Endothelial cell of umbilical vein (primary cell): Measurements from ENCODE around the gene SCG3. TPM values are rescaled to one million over a fixed set of nuclear protein-coding genes. Genes with fewer than 3 reads are reported as not detected.

Experiments
- BruUV-seq: library from RNA; stranded (reverse); fragments of 400-500 nt; replicated peaks from 2 replicates; lab custom pipeline; 2021; lab: Mats Ljungman, UMichigan
- CTCF ChIA-PET: fragments of 300-600, 350-600 bp; sonication (Branson Sonifier 250); formaldehyde crosslinking; loops from one replicate; lab custom pipeline; 2021; ENCODE audit warnings: antibody characterized with exemption, inconsistent platforms; lab: Charles Lee
- POLR2A ChIA-PET: fragments of 300-600, 350-600 bp; sonication (Branson Sonifier 250); formaldehyde crosslinking; loops from one replicate; lab custom pipeline; 2021; ENCODE audit warnings: antibody characterized with exemption, inconsistent platforms; lab: Charles Lee
- DNase-seq: peaks from one replicate; pipeline ENCODE4 v3.0.0-alpha.2; 2011; ENCODE audit warnings: low read depth, low spot score
- FAIRE-seq: peaks from 2 replicates; lab custom pipeline; 2011; peaks lifted over from hg19 to GRCh38; lab: Jason Lieb, UNC
- H2AFZ ChIP-seq: 2 replicates; pipeline ENCODE4 v1.6.0; 2012; ENCODE audit warnings: low read depth, low read length, control low read depth, inconsistent platforms
- H3K27ac ChIP-seq: 2 replicates; pipeline ENCODE4 v1.5.1; 2011; ENCODE audit warnings: low read depth, mild to moderate bottlenecking, control low read depth, low read length, moderate library complexity; ENCODE audit not compliant: insufficient read depth
- H3K27me3 ChIP-seq, 2 experiments: 2 replicates each; pipeline versions ENCODE4 v1.6.0 to v1.6.1; 2011; ENCODE audit warnings: low read length in 2 of 2, mixed read lengths in 1 of 2; ENCODE audit not compliant: control insufficient read depth in 2 of 2, insufficient read depth in 2 of 2
- H3K36me3 ChIP-seq, 2 experiments: 2 replicates in 1 of 2; 3 replicates in 1 of 2; pipeline ENCODE4 v1.5.1; 2011; ENCODE audit warnings: low read length in 2 of 2, mild to moderate bottlenecking in 1 of 2, moderate library complexity in 1 of 2; ENCODE audit not compliant: control insufficient read depth in 2 of 2, insufficient read depth in 2 of 2; ENCODE audit errors: extremely low read depth in 1 of 2
- H3K4me1 ChIP-seq: 3 replicates; pipeline ENCODE4 v1.5.1; 2011; ENCODE audit warnings: mild to moderate bottlenecking, low read length; ENCODE audit not compliant: control insufficient read depth, insufficient read depth; ENCODE audit errors: extremely low read depth
- H3K4me2 ChIP-seq: 2 replicates; pipeline ENCODE4 v1.6.1; 2011; ENCODE audit warnings: low read length, control low read depth, mixed read lengths; ENCODE audit not compliant: insufficient read depth
- H3K4me3 ChIP-seq, 3 experiments: fragments of 200-600 bp in 1 of 3; sonication (generic), shearing (Covaris generic) in 1 of 3; replicated peaks in 1 of 3; 2 replicates each; pipeline ENCODE4 v1.5.1; 2011 to 2016; ENCODE audit warnings: control low read depth in 3 of 3, low read length in 3 of 3, mild to moderate bottlenecking in 2 of 3, inconsistent platforms in 1 of 3, low read depth in 1 of 3, moderate library complexity in 1 of 3; ENCODE audit not compliant: insufficient read depth in 1 of 3
- H3K79me2 ChIP-seq: 2 replicates; pipeline ENCODE4 v1.6.0; 2012; ENCODE audit warnings: low read length, inconsistent platforms; ENCODE audit not compliant: control insufficient read depth, insufficient read depth
- H3K9ac ChIP-seq: replicated peaks from 2 replicates; pipeline ENCODE3; 2011; ENCODE audit warnings: low read length, control low read depth; ENCODE audit not compliant: insufficient read depth; ENCODE audit errors: extremely low read depth
- H3K9me1 ChIP-seq: replicated peaks from 3 replicates; pipeline ENCODE4 v1.6.0; 2011; ENCODE audit warnings: mild to moderate bottlenecking, low read length; ENCODE audit not compliant: control insufficient read depth, insufficient read depth; ENCODE audit errors: extremely low read depth
- H3K9me3 ChIP-seq: replicated peaks from 2 replicates; pipeline ENCODE4 v1.5.1; 2012; ENCODE audit warnings: low read length, inconsistent platforms; ENCODE audit not compliant: control insufficient read depth, insufficient read depth
- H4K20me1 ChIP-seq: replicated peaks from 2 replicates; pipeline ENCODE3; 2011; ENCODE audit warnings: mild to moderate bottlenecking, low read length; ENCODE audit not compliant: control insufficient read depth, insufficient read depth; ENCODE audit errors: extremely low read depth
- CTCF ChIP-seq, 2 donors: IDR thresholded peaks; 1 replicate in 1 of 2; 2 replicates in 1 of 2; pipeline ENCODE4 v1.5.1; 2011; ENCODE audit warnings: low read length in 2 of 2, mild to moderate bottlenecking in 2 of 2, moderate library complexity in 2 of 2, control low read depth in 1 of 2, inconsistent platforms in 1 of 2, low read depth in 1 of 2; ENCODE audit not compliant: insufficient read depth in 1 of 2; ENCODE audit errors: extremely low read depth in 1 of 2
- EZH2 ChIP-seq: IDR thresholded peaks from 2 replicates; pipeline ENCODE4 v1.6.1; 2012; ENCODE audit warnings: borderline replicate concordance, low read depth, mild to moderate bottlenecking, moderate library complexity, low read length, inconsistent platforms; ENCODE audit not compliant: severe bottlenecking
- FOS ChIP-seq: IDR thresholded peaks from 2 replicates; pipeline ENCODE4 v1.6.1; 2011; ENCODE audit warnings: mild to moderate bottlenecking, low read length, moderate library complexity, borderline replicate concordance; ENCODE audit not compliant: insufficient read depth
- GATA2 ChIP-seq: IDR thresholded peaks from 2 replicates; pipeline ENCODE4 v1.7.0; 2011; ENCODE audit warnings: low read depth, mild to moderate bottlenecking, moderate library complexity, mixed read lengths, low read length; ENCODE audit not compliant: insufficient read length, insufficient read depth
- JUN ChIP-seq: IDR thresholded peaks from 2 replicates; pipeline ENCODE4 v1.6.1; 2011; ENCODE audit warnings: borderline replicate concordance, low read depth; ENCODE audit not compliant: insufficient read length, insufficient read depth
- MAX ChIP-seq: IDR thresholded peaks from 2 replicates; pipeline ENCODE4 v1.6.1; 2011; ENCODE audit not compliant: insufficient read depth, insufficient read length
- MYC ChIP-seq: IDR thresholded peaks from one replicate; pipeline ENCODE4 v1.6.1; 2011; ENCODE audit warnings: mild to moderate bottlenecking, low read depth, low read length
- POLR2A ChIP-seq: IDR thresholded peaks from 2 replicates; pipeline ENCODE4 v1.6.1; 2012; ENCODE audit warnings: low read depth, mild to moderate bottlenecking, control low read depth, low read length
- POLR2AphosphoS5 ChIP-seq: IDR thresholded peaks from 2 replicates; pipeline ENCODE4 v1.6.1; 2012; ENCODE audit warnings: low read depth, mild to moderate bottlenecking, control low read depth, low read length, moderate library complexity; ENCODE audit not compliant: insufficient read depth
- dilution Hi-C: fragments of 300-500 bp; cut with MboI; formaldehyde crosslinking; loops from one replicate; pipeline ENCODE4 v1.15.0; 2019; ENCODE audit warnings: low sequenced_read_pairs; ENCODE audit not compliant: extremely low pct_ligation_motif_present
- intact Hi-C: fragments of 100-400 bp; cut with micrococcal nuclease; formaldehyde crosslinking; loops from one replicate; pipeline ENCODE4 v1.10.0; 2022
- polyA plus RNA-seq, 4 experiments: library from polyadenylated mRNA; depleted of rRNA in 3 of 4; stranded (reverse) in 3 of 4; unstranded in 1 of 4; fragments of >200 nt; gene quantifications; 2 replicates each; pipeline versions ENCODE4 v1.2.1 to v1.2.3, GENCODE V29; 2011 to 2012; ENCODE audit warnings: missing spikeins in 1 of 4
- total RNA-seq: library from RNA; stranded (reverse); gene quantifications from 2 replicates; pipeline ENCODE4 v1.2.3, GENCODE V29; 2021

SCG3 gene
- total and polyA plus RNA-seq, 2 donors (not counting 3 experiments of a cell fraction or from before 2014, with no cell fraction given), result not detected

GRCh38 chr15:51709031-51709430 lies 27.7 kb downstream of the SCG3 start:
- DNase-seq, result no peak
- FAIRE-seq, result no peak
- Histone ChIP-seq H3K4me2 (no peak overlapping the region), H2AFZ (no peak overlapping the region), H3K4me3 (no peak overlapping the region), H3K79me2 (no peaks in the 10 kb centered on the region), H4K20me1 (no peaks in the 10 kb centered on the region), H3K9me1 (no peaks in the 10 kb centered on the region), H3K9ac (no peak overlapping the region), H3K27ac (no peak overlapping the region), H3K36me3 (no peaks in the 10 kb centered on the region), H3K4me1 (no peaks in the 10 kb centered on the region), H3K9me3 (no peaks in the 10 kb centered on the region), H3K27me3 (peaks cover 6 to 9% of the 10 kb centered on the region in 2 experiments)
- CTCF ChIA-PET, result interaction anchor here (2.6 kb wide), 1 partner anchor 68 kb away, joined by 12 read pairs; no protein-coding TSS in a partner anchor
- no peak for TF ChIP-seq CTCF (IDR thresholded peaks at IDR 0.05; ENCODE audit: extremely low read depth in 1 of 2, insufficient read depth in 1 of 2, low read depth in 1 of 2, low read length in 2 of 2)
- no peak for TF ChIP-seq POLR2AphosphoS5
- TF ChIP-seq POLR2A, result no peak
- no peak for TF ChIP-seq JUN
- no peak for TF ChIP-seq EZH2
- no peak for TF ChIP-seq MYC
- no peak for TF ChIP-seq GATA2
- no peak for TF ChIP-seq FOS
- TF ChIP-seq MAX, result no peak
- no TSS peak for BruUV-seq
- dilution Hi-C loops, result no loop called here
- POLR2A ChIA-PET, result no interaction called here
- intact Hi-C loops, result no loop called here
